HG03039 (cell line): ENCODE results near the gene TMEM116.
"Not testable (repeated sequence)": the region's sequence is repeated elsewhere in the genome, so short reads cannot be mapped to it uniquely, and the experiment has no call there.

Experiments used
- ATAC-seq: cut with Tn5 transposase; IDR thresholded peaks from one replicate; pipeline ENCODE4 v1.9.1; 2021; ENCODE audit warnings: mild to moderate bottlenecking, moderate library complexity; ENCODE audit not compliant: unreplicated experiment

TMEM116 gene

DNA sequence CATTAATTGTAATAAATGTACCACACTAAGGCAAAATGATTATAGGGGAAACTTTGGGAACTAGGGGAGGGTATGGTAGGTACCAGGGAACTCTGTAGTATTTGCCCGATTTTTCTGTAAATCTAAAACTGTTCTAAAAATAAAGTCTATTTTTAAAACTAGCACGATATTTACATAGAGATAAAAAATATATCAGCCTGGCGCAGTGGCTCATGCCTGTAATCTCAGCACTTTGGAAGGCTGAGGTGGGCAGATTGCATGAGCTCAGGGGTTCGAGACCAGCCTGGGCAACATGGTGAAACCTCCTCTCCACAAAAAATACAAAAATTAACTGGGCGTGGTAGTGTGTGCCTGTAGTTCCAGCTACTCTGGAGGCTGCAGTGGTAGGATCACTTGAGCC, 32.4 kb downstream of the TMEM116 start:
- ATAC-seq: no peak

DNA sequence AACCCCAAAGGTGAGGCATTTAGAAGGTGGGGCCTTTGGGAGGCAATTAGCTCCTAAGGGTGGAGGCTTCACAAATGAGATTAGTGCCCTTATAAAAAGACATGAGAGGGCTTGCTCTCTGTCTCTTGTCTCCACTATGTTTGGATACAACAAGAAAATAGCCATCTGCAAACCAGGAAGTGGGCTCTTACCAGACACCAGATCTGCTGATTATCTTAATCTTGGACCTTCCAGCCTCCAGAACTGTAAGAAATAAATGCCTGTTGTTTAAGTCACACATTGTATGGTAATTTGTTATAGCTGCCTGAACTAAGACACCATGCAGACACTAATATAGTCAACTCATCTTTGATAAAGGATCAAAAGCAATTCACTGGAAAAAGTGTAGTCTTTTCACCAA, 34.4 kb downstream of the TMEM116 start:
- no peak for ATAC-seq

DNA sequence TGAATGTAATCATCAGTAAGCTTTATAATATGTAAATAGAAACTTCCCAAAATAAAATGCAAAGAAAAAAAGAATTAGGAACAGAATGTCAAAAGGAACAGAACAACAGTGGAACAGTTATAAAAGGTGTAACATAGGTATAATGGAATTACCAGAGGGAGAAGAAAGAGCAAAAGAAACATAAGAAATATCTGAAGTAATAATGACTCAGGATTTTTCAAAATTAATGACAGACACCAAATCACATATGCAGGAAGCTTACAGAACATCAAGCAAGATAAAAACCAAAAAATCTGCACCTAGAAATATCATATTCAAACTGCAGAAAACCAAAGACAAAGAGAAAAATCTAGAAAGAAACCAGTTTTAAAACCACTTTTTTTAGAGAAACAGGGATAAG, 36.1 kb downstream of the TMEM116 start:
- ATAC-seq: no peak

DNA sequence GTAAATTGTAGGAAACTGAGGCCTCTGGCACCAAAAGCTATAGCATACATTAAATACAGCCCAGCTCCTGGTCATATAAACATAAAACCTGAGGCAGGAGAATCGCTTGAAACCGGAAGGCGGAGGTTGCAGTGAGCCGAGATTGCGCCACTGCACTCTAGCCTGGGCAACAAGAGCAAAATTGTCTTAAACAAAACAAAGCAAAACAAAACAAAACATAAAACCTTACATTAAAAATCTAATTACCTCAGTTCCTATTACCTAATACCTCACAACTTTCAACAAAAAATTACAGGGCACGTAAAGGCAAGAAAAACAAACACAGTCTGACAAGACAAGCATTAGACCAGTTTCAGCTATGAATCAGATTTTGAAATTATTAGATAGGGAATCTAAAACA, 36.7 kb downstream of the TMEM116 start:
- ATAC-seq: no peak

DNA sequence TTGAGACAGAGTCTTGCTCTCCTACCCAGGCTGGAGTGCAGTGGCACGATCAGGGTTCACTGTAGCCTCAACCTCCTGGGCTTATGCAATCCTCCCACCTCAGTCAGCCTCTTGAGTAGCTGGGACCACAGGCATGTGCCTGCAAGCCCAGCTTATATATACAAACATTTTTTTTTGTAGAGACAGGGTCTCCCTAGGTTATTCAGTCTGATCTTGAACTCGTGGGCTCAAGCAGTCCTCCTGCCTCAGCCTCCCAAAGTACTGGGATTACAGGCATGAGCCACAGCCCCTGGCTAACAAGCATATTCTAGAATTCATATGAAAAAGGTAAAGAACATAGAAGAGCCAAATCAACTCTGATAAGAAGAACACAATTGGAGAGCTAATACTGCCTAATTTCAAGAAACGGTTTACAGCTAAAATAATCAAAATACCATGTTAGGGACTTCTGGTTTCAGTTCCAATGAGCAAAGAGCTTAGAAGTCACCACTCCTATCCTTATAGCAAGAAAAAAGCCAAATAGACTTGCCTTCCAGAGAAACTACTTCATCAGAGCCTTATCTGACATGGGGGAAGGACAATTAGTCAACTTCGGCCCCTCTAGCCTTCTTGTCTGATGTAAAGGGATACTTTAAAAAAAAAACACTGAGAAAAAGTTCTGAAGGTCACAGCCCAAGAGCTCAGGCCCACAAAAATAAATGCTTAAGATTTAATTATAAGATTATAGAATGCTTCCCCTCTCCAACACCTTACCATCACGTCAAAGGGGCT, 37.6 kb downstream of the TMEM116 start:
- ATAC-seq: no peak

DNA sequence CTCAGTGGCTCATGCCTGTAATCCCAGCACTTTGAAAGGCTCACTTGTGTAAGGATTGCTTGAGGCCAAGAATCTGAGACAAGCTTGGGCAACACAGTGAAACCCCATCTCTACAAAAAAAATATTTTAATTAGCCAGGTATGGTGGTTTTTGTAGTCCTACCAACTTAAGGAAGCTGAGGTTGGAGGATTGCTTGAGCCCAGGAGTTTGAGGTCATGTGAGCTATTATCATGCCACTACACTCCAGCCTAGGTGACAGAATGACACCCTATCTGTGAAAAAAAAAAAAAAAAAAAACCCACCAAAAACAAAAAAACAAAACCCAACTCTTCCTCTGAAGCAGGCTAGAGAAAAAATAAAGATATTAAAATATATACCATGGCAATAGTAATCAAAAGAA, 41.2 kb downstream of the TMEM116 start:
- no peak for ATAC-seq

DNA sequence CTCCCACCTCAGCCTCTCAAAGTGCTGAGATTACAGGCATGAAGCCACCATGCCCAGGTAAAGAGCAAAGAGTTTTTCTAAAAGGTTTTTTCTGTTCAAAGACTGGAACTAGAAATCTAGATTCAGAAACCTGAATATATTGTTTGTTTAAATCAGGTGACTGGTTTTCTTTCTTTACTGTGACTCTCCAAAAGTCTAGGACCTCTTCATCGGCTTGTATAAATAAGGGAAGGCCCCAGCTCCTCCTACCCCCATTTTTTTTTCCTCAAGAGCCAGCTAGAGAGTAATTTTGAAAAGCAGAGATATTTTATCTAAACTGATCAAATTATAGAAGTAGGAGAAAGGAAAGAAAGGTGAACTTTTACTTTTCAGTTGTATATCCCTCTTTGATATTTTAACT, 48.0 kb downstream of the TMEM116 start:
- no peak for ATAC-seq

DNA sequence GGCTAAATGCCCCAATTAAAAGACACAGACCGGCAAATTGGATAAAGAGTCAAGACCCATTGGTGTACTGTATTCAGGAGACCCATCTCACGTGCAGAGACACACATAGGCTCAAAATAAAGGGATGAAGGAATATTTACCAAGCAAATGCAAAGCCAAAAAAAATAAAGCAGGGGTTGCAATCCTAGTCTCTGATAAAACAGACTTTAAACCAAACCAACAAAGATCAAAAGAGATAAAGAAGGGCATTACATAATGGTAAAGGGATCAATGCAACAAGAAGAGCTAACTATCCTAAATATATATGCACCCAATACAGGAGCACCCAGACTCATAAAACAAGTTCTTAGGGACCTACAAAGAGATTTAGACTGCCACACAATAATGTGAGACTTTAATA, 53.4 kb downstream of the TMEM116 start:
- not testable (repeated sequence) for ATAC-seq

DNA sequence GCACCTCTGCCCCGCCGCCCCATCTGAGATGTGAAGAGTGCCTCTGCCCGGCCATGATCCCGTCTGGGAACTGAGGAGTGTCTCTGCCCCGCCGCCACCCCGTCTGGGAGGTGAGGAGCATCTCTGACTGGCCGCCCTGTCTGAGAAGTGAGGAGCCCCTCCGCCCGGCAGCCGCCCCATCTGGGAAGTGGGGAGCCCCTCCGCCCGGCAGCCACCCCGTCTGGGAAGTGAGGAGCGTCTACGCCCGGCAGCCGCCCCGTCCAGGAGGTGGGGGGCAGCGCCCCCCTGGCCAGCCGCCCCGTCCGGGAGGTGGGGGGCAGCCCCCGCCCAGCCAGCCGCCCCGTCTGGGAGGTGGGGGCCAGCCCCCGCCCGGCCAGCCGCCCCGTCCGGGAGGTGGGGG, 55.7 kb downstream of the TMEM116 start:
- not testable (repeated sequence) for ATAC-seq

DNA sequence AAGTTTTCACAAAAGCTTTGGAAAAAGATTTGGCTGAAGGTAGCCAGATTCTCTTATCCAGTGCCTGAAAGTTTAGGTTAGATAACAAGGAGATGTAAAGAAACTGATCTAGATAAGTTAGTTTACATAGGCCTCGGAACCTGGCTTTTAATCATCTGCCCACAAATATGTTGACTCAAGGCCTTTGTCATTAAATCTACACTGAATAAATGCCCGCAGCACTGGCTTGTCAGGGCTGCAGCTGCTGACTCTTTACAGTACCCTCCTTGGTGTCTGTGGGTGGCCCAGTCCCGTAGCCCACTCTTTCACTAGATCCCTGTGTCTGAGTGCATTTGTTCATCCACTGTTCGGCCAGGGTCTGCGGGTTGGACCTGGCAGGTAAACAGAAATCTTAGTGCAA, 58.0 kb downstream of the TMEM116 start:
- ATAC-seq: no peak

DNA sequence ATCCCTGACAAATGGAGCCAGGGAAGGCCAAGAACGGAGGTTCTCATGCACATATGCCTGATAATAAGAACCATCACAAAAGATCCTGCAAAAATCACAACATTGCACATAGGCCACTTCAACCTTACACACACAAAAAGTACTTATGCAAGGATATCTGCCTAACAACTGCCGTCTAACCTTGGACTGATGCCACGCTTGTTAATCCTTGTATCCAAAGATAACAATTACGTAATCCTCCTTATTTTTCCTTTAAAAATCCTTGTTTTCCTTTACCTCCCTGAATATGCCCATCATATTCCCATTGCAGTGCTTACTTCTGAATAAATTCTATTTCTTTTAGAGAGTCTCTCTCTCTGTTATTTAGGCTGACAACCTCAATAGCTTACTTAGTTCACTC, 59.5 kb downstream of the TMEM116 start:
- no peak for ATAC-seq

DNA sequence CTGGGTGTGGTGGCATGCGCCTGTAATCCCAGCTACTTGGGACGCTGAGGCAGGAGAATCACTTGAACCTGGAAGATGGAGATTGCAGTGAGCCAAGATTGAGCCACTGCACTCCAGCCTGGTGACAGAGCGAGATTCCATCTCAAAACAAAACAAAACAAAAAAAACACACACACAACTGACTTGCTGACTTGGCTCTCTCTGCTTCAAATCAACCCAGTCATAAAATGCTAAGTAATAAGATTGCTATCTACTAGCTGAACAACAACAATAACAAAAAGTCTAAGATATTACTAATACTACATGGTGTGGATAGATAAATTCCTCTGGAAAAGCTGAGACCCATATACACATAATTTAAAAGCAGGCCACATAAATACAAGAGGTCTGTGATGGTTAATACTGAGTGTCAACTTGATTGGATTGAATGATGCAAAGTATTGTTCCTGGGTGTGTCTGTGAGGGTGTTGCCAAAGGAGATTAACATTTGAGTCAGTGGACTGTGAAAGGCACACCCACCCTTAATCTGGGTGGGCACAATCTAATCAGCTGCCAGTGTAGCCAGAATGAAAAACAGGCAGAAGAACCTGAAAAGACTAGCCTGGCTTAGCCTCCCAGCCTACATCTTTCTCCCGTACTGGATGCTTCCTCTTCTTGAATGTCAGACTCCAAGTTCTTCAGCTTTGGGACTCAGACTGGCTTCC, 60.7 kb downstream of the TMEM116 start:
- ATAC-seq: not testable (repeated sequence)

DNA sequence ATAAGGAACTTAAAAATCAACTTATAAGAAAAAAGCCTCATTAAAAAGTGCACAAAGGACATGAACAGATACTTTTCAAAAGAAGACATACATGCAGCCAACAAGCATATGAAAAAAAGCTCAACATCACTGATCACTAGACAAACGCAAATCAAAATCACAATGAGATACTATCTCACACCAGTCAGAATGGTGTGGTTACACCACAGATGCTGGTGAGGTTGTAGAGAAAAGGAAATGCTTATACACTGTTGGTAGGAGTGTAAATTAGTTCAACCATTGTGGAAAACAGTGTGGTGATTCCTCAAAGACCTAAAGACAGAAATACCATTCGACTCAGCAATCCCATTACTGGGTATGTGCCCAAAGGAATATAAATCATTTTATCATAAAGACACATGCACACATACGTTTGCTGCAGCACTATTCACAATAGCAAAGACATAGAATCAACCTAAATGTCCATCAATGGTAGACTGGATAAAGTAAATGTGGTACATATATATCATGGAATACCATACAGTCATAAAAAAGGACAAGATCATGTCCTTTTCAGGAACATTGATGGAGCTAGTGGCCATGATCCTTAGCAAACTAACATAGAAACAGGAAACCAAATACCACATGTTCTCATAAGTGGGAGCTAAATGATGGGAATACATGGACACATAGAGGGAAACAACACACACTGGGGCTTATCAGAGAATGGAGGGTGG, 61.8 kb downstream of the TMEM116 start:
- ATAC-seq: not testable (repeated sequence)

DNA sequence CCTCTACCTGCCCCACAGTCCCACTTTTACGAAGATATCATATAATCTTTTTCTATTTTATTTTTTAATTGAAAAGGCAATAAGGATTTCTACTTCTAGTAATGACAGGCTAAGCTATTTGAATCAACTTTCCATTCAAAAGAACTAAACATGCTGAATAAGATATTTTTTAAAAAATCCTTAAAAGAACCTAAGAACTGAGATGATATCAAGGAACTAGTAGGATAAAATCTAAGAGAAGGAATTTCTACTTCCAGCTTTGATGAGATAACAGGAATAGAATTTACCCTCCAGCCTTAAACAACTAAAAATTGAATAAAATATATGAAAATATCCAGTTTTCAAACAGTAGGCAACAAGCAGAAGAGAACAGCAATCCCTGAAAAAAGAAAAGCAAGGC, 69.0 kb downstream of the TMEM116 start:
- ATAC-seq: no peak

DNA sequence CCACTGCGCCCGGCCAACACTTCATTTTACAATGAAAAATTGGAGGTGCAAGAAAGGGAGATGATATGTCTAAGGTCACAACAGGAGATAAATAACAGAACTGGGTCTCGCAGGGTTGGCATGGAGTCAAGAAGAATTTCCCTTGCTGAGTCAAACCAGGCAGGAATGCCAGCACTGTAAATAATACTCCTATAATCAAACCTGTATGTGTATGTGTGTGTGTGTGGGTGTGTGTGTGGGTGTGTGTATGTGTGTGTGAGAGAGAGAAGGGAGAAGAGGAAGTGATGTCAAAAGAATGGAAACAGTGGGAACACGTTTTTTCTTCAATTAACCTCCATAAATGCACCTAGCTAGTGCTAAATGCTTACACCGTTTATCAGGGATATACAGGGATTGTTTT, 70.4 kb downstream of the TMEM116 start:
- no peak for ATAC-seq

DNA sequence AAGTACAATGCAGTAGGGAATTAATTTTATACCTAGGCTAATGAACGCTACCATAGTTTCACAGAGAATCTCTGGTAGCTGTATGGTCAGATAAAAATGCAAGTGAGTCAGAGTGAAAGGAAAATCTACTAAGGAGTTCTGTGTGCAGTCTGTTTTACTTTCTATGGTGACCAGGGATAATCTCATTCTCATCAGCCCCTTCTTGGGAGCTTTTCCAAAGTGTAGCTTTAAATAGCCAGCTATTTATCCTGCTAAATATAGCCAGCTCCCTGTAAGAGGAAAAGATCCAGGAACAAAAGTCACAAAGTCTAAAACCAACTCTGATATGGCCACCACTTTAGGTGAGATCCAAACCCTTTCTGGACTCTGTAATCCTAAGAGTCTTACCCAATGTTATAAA, 75.5 kb downstream of the TMEM116 start:
- ATAC-seq: no peak

DNA sequence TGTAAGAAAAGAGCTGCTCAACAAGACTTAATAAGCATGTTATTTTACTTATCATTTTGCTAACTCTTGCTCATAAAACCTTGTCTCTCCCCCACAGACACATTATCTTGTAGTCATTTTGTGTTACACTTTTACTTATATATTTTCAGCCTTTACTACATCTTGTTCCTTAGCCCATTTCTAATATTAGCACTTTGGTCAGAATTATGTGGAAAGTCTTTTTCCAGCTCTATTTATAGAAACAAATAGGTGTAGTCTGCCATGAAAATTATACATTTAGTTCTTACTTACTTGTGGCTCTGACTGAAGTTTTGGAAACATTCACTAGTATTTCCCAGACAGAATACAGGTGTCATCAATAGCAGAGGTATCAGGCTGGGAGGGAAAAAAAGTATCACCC, 76.1 kb downstream of the TMEM116 start:
- no peak for ATAC-seq

DNA sequence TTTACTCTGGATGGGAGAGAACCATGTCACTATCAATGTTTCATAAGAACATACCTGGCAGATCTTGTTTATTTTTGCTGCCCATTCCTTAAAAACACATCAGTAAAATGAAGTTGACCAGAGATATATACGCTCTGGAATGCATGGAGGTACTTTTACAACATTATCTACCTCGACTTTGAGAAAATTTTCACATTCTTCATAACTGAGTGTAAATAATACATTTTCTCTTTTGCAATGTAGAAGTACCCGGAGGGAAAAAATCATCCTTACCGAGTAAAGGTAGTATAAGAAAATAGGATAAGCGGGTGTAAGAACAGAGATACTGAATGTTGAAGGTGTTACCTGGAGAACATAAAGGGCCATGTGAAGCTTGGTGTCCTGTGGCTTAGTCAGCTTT, 80.7 kb downstream of the TMEM116 start:
- no peak for ATAC-seq

DNA sequence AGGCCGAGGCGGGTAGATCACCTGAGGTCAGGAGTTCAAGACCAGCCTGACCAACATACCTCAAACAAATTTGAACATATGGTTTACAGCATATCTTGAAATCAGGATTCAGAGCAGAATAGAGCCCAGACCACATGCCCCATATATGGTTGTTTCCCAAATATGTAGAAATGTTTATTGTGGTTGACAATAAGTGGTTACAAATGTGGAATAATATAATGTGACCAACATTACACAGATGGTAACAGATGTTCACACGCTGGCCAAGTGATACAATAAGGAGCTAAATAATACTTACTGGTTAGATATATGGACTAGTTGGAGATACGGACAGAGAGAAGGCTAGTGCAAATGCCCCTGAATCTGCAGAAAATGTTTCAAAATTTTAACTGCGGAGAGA, 85.6 kb downstream of the TMEM116 start:
- ATAC-seq: no peak

DNA sequence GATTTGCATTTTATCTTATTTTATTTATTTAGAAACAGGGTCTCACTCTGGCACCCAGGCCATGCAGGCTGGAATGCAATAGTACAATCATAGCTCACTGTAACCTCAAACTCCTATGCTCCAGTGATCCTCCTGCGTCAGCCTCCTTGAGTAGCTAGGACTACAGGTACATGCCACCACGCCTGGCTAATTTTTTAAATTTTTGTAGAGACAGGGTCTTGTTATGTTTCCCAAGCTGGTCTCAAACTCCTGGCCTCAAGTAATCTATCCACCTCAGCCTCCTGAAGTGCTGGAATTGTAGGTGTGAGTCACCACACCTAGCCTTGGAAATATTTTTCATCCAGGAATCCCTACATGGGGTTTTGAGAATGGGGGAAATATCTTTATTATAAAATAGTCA, 86.3 kb downstream of the TMEM116 start:
- no peak for ATAC-seq

DNA sequence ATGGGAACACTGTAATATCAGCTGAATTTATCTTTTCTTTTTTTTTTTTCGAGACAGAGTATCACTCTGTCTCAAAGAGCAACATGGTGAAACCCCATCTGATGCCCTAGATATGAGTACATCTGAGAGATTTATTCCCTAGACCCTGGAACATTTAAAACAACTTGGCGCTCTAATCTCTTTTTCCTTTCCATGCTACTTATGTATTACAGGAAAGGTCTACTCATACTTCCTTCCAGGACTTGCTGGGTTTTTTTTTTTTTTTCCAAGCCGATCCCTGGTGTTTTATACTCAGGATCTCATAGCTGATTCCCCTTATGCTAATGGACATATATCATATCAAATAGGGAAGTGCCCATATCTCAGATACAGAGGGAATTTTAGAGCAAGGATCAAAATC, 87.8 kb downstream of the TMEM116 start:
- no peak for ATAC-seq

DNA sequence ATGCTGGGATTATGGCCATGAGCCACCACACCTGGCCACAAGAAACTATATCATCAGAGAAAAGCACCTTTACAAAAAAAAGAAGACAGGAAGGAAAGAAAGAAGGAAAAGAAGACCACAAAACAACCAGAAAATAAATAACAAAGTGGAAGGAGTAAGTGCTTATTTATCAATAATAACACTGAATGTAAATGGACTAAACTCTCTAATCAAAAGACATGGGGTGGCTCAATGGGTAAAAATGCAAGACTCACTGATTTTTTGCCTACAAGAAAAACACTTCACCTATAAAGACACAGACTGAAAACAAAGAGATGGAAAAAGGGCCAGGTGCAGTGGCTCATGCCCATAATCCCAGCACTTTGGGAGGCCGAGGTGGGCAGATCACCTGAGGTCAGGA, 105.2 kb downstream of the TMEM116 start:
- no peak for ATAC-seq
